ENCODE data around the gene GUCY1A1. TPM values are rescaled to one million over a fixed set of nuclear protein-coding genes. Genes with fewer than 3 reads are reported as not detected.

Gene GUCY1A1
- total RNA-seq, 2 donors from 2014 or later: 2.0 to 14.7 TPM

- H3K27me3 ChIP-seq: peaks cover 16% of the 10 kb centered on the region
- TF ChIP-seq, protein P1, sequence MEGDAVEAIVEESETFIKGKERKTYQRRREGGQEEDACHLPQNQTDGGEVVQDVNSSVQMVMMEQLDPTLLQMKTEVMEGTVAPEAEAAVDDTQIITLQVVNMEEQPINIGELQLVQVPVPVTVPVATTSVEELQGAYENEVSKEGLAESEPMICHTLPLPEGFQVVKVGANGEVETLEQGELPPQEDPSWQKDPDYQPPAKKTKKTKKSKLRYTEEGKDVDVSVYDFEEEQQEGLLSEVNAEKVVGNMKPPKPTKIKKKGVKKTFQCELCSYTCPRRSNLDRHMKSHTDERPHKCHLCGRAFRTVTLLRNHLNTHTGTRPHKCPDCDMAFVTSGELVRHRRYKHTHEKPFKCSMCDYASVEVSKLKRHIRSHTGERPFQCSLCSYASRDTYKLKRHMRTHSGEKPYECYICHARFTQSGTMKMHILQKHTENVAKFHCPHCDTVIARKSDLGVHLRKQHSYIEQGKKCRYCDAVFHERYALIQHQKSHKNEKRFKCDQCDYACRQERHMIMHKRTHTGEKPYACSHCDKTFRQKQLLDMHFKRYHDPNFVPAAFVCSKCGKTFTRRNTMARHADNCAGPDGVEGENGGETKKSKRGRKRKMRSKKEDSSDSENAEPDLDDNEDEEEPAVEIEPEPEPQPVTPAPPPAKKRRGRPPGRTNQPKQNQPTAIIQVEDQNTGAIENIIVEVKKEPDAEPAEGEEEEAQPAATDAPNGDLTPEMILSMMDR (IDR thresholded peaks at IDR 0.05): no peak
- H3K9me3 ChIP-seq: no peaks in the 10 kb centered on the region
- H3K4me1 ChIP-seq: no peaks in the 10 kb centered on the region
- H3K4me3 ChIP-seq: no peak overlapping the region
- no peaks in the 10 kb centered on the region for H3K36me3 ChIP-seq
- no peak overlapping the region for H3K27ac ChIP-seq
- no peak for DNase-seq
- H3K9ac ChIP-seq (ENCODE audit: low read depth in 2 of 2, low read length in 2 of 2): no peak overlapping the region
- intact Hi-C loops (cut with DNase I): no loop called here
These were observed 94.4 kb downstream of the GUCY1A1 start for GRCh38 chr4:155761047-155761446.

GRCh38 chr4:155761916-155762315 is 95.3 kb downstream of the GUCY1A1 start:
- H3K9ac ChIP-seq (ENCODE audit: low read depth in 2 of 2, low read length in 2 of 2): no peak overlapping the region
- H3K4me3 ChIP-seq: no peak overlapping the region
- intact Hi-C loops (cut with DNase I): no loop called here
- no peaks in the 10 kb centered on the region for H3K4me1 ChIP-seq
- TF ChIP-seq, protein P1 (IDR thresholded peaks at IDR 0.05): no peak
- H3K9me3 ChIP-seq: no peaks in the 10 kb centered on the region
- H3K36me3 ChIP-seq: no peaks in the 10 kb centered on the region
- H3K27me3 ChIP-seq: peaks cover 16% of the 10 kb centered on the region
- DNase-seq: no peak
- H3K27ac ChIP-seq: no peak overlapping the region

DNA sequence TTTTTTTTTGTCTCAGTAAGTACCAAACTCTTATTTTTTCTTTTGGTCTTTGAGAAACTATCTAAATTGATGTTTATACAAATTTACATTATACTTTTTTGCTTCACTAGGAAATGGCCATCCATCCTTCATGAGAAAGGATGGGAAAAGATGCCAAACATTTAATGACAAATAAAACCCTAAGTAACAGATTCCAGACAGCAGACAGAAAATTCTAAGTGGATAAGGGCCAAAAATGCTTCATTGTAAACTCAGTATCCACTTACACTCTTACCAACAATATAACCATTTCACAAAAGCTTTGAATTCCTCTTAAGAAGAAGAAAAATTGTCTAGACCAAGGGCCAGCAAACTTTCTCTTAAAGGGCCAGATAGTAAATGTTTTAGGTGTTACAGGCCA is 95.7 kb downstream of the GUCY1A1 start:
- H3K27ac ChIP-seq: no peak overlapping the region

GRCh38 chr4:155763551-155763950 is 96.9 kb downstream of the GUCY1A1 start:
- H3K9ac ChIP-seq (ENCODE audit: low read depth in 2 of 2, low read length in 2 of 2): no peak overlapping the region
- H3K27me3 ChIP-seq: peaks cover 16% of the 10 kb centered on the region
- H3K27ac ChIP-seq: no peak overlapping the region
- TF ChIP-seq, protein P1 (IDR thresholded peaks at IDR 0.05): no peak
- H3K36me3 ChIP-seq: no peaks in the 10 kb centered on the region
- intact Hi-C loops (cut with DNase I): no loop called here
- no peaks in the 10 kb centered on the region for H3K4me1 ChIP-seq
- H3K9me3 ChIP-seq: no peaks in the 10 kb centered on the region
- no peak for DNase-seq
- no peak overlapping the region for H3K4me3 ChIP-seq

More for the DNA sequence above, 95.7 kb downstream of the GUCY1A1 start:
- Histone ChIP-seq H3K9me3 (no peaks in the 10 kb centered on the region), H3K9ac (ENCODE audit: low read depth in 2 of 2, low read length in 2 of 2) (no peak overlapping the region), H3K4me1 (no peaks in the 10 kb centered on the region), H3K36me3 (no peaks in the 10 kb centered on the region), H3K4me3 (no peak overlapping the region), H3K27me3 (peaks cover 16% of the 10 kb centered on the region)
- no peak for DNase-seq
- TF ChIP-seq, protein P1 (IDR thresholded peaks at IDR 0.05): no peak
- intact Hi-C loops (cut with DNase I): no loop called here

DNA sequence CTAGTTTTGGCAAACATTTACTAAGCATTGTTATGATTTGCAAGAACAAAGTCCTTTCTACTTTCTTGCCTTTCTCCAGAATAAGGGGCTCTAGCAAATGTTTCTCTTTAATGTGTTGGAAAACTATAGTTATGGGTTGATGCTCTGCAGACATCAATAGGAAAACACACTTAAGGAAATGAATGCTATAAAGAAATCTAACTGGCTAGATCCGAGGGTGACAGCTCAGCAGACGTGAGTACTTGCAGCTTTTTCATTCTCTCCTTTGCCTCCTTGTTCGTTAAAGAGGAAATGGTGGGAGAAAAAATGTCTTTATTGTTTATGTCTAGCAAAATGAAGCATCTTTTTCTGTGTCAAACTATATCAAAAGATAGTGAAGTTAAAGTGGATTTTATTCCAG is 98.5 kb downstream of the GUCY1A1 start:
- Histone ChIP-seq H3K9me3 (no peaks in the 10 kb centered on the region), H3K9ac (ENCODE audit: low read depth in 2 of 2, low read length in 2 of 2) (no peak overlapping the region), H3K4me3 (no peak overlapping the region), H3K36me3 (no peaks in the 10 kb centered on the region), H3K27ac (no peak overlapping the region), H3K27me3 (peaks cover 2% of the 10 kb centered on the region), H3K4me1 (no peaks in the 10 kb centered on the region)
- DNase-seq: no peak
- intact Hi-C loops (cut with DNase I): no loop called here
- TF ChIP-seq, protein P1 (IDR thresholded peaks at IDR 0.05): no peak

DNA sequence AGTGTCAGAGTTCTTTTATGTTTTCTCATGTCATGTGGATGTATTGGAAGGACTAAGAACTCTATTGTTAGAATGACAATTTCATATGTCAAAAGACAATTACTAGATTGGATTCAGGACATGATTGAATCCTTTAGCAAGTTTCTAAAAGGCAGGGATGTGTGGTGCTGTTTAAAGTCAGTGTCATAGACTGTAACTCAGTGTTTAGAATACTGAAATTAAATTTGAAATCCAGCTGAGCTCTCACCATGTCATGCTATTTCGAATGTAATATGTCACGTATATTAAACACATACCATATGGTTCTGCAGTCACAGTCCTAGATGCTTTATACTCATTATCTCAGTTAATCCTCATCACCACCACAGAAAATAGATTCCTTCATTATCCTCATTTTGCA is 100.0 kb downstream of the GUCY1A1 start:
- Histone ChIP-seq H3K36me3 (no peaks in the 10 kb centered on the region), H3K27me3 (no peaks in the 10 kb centered on the region), H3K9ac (ENCODE audit: low read depth in 2 of 2, low read length in 2 of 2) (no peak overlapping the region), H3K4me1 (no peaks in the 10 kb centered on the region), H3K4me3 (no peak overlapping the region), H3K9me3 (no peaks in the 10 kb centered on the region), H3K27ac (no peak overlapping the region)
- intact Hi-C loops (cut with DNase I): no loop called here
- TF ChIP-seq, protein P1 (IDR thresholded peaks at IDR 0.05): no peak
- no peak for DNase-seq
